GM23338 (cell line): Measurements from ENCODE around the gene MORC3. TPM values are rescaled to one million over a fixed set of nuclear protein-coding genes. Genes with fewer than 3 reads are reported as not detected.

Experiments
- ATAC-seq: fragments of 200-7000 bp; cut with Tn5 transposase; 3 replicates; pipeline ENCODE4 v1.9.1; 2020
- DNase-seq: peaks from one replicate; pipeline ENCODE4 v3.0.0-alpha.2; 2015; ENCODE audit warnings: low spot score
- H2AFZ ChIP-seq: fragments of 200-600 bp; sonication (generic); 2 replicates; pipeline ENCODE4 v1.8.0; 2016; ENCODE audit warnings: antibody characterized with exemption, mild to moderate bottlenecking, moderate library complexity
- H3F3A ChIP-seq: fragments of 200-600 bp; sonication (generic); replicated peaks from 2 replicates; pipeline ENCODE4 v1.8.0; 2017; ENCODE audit warnings: antibody characterized with exemption, mixed run types, low read depth
- H3K27ac ChIP-seq: fragments of 200-600 bp; sonication (generic); 2 replicates; pipeline ENCODE4 v1.6.1; 2016; ENCODE audit warnings: low read depth
- H3K27me3 ChIP-seq: fragments of 200-600 bp; sonication (generic); 2 replicates; pipeline ENCODE4 v1.8.0; 2016; ENCODE audit warnings: mild to moderate bottlenecking, mixed run types, moderate library complexity; ENCODE audit not compliant: insufficient read depth
- H3K36me3 ChIP-seq: fragments of 200-600 bp; sonication (generic); 2 replicates; pipeline ENCODE4 v1.8.0; 2016; ENCODE audit warnings: mild to moderate bottlenecking; ENCODE audit not compliant: insufficient read depth
- H3K4me1 ChIP-seq: fragments of 200-600 bp; sonication (generic); 2 replicates; pipeline ENCODE4 v1.8.0; 2016; ENCODE audit warnings: mild to moderate bottlenecking, moderate library complexity; ENCODE audit not compliant: insufficient read depth
- H3K4me2 ChIP-seq: fragments of 200-600 bp; sonication (generic); 2 replicates; pipeline ENCODE4 v1.7.1; 2017; ENCODE audit warnings: mixed run types
- H3K4me3 ChIP-seq: fragments of 200-600 bp; sonication (generic); 2 replicates; pipeline ENCODE4 v1.6.1; 2016; ENCODE audit warnings: mixed run types
- H3K79me2 ChIP-seq: fragments of 200-600 bp; sonication (generic); replicated peaks from 2 replicates; pipeline ENCODE4 v1.8.0; 2017; ENCODE audit warnings: mild to moderate bottlenecking; ENCODE audit not compliant: insufficient read depth
- H3K9me2 ChIP-seq: fragments of 200-600 bp; sonication (generic); 2 replicates; pipeline ENCODE4 v1.8.0; 2017; ENCODE audit not compliant: insufficient read depth
- H4K20me1 ChIP-seq: fragments of 200-600 bp; sonication (generic); replicated peaks from 2 replicates; pipeline ENCODE4 v1.8.0; 2017; ENCODE audit warnings: mild to moderate bottlenecking; ENCODE audit not compliant: insufficient read depth
- H3K27ac Mint-ChIP-seq: 2 replicates; pipeline ENCODE4 v1.8.0; 2020; ENCODE audit warnings: inconsistent platforms, mild to moderate bottlenecking, moderate library complexity, mixed read lengths
- H3K27me3 Mint-ChIP-seq: 3 replicates; pipeline ENCODE4 v1.8.0; 2022; ENCODE audit warnings: low read depth, mild to moderate bottlenecking, moderate library complexity, mixed read lengths, inconsistent platforms; ENCODE audit not compliant: insufficient read depth, poor library complexity
- H3K36me3 Mint-ChIP-seq: 3 replicates; pipeline ENCODE4 v1.8.0; 2021; ENCODE audit warnings: low read depth, mild to moderate bottlenecking, inconsistent platforms, moderate library complexity, mixed read lengths
- H3K4me1 Mint-ChIP-seq: 3 replicates; pipeline ENCODE4 v1.8.0; 2020; ENCODE audit warnings: mild to moderate bottlenecking, inconsistent platforms, mixed read lengths
- H3K4me3 Mint-ChIP-seq: 3 replicates; pipeline ENCODE4 v1.8.0; 2021; ENCODE audit warnings: moderate library complexity, mild to moderate bottlenecking, inconsistent platforms, mixed read lengths
- H3K9me3 Mint-ChIP-seq: 3 replicates; pipeline ENCODE4 v1.8.0; 2020; ENCODE audit warnings: moderate library complexity, mild to moderate bottlenecking, inconsistent platforms, mixed read lengths
- CREB1 ChIP-seq: fragments of 250-450 bp; sonication (Bioruptor Pico); IDR thresholded peaks from 2 replicates; pipeline ENCODE4 v1.5.0; 2020; ENCODE audit warnings: low read depth, mild to moderate bottlenecking, moderate library complexity
- EZH2phosphoT487 ChIP-seq: fragments of 200-600 bp; sonication (generic); IDR thresholded peaks from one replicate; pipeline ENCODE4 v1.8.1; 2018; ENCODE audit warnings: antibody characterized with exemption; ENCODE audit not compliant: unreplicated experiment
- JUNB ChIP-seq: IDR thresholded peaks from one replicate; pipeline ENCODE4 v1.6.1; 2016; ENCODE audit warnings: antibody characterized with exemption; ENCODE audit not compliant: unreplicated experiment
- NANOG ChIP-seq: IDR thresholded peaks from 2 replicates; pipeline ENCODE4 v1.6.1; 2016; ENCODE audit warnings: antibody characterized with exemption, borderline replicate concordance
- POLR2AphosphoS5 ChIP-seq: IDR thresholded peaks from 2 replicates; pipeline ENCODE4 v1.6.1; 2016; ENCODE audit warnings: antibody characterized with exemption, low read depth
- STAT1 ChIP-seq: IDR thresholded peaks from one replicate; pipeline ENCODE4 v1.6.1; 2016; ENCODE audit warnings: antibody characterized with exemption; ENCODE audit not compliant: unreplicated experiment
- ZNF114 ChIP-seq: fragments of 250-450 bp; sonication (Bioruptor Pico); IDR thresholded peaks from 2 replicates; pipeline ENCODE4 v1.5.0; 2020; ENCODE audit warnings: mild to moderate bottlenecking, moderate library complexity
- ZNF331 ChIP-seq: fragments of 250-450 bp; sonication (Bioruptor Pico); IDR thresholded peaks from 2 replicates; pipeline ENCODE4 v1.5.0; 2020; ENCODE audit warnings: low read depth, mild to moderate bottlenecking, moderate library complexity
- polyA plus RNA-seq: library from polyadenylated mRNA; unstranded; fragments of >200 nt; fragmentation: Nextera tagmentation; extraction: Ambion mirVana; gene quantifications from 2 replicates; pipeline ENCODE4 v1.2.1, GENCODE V29; 2016
- total RNA-seq: library from RNA; depleted of rRNA; stranded (reverse); fragments of >200 nt; shearing (Covaris generic); gene quantifications from 2 replicates; pipeline ENCODE4 v1.2.3, GENCODE V29; 2014
- TF ChIP-seq, protein P1 (sequence below): IDR thresholded peaks from one replicate; pipeline ENCODE4 v1.6.1; 2018; ENCODE audit warnings: antibody characterized with exemption; ENCODE audit not compliant: unreplicated experiment
- TF ChIP-seq, protein P2 (sequence below): fragments of 250-450 bp; sonication (Bioruptor Pico); IDR thresholded peaks from 2 replicates; pipeline ENCODE4 v1.5.0; 2020; ENCODE audit warnings: mild to moderate bottlenecking, moderate library complexity

MORC3 gene
- total and polyA plus RNA-seq, 2 experiments from 2014 or later = 11.5 to 25.4 TPM

DNA sequence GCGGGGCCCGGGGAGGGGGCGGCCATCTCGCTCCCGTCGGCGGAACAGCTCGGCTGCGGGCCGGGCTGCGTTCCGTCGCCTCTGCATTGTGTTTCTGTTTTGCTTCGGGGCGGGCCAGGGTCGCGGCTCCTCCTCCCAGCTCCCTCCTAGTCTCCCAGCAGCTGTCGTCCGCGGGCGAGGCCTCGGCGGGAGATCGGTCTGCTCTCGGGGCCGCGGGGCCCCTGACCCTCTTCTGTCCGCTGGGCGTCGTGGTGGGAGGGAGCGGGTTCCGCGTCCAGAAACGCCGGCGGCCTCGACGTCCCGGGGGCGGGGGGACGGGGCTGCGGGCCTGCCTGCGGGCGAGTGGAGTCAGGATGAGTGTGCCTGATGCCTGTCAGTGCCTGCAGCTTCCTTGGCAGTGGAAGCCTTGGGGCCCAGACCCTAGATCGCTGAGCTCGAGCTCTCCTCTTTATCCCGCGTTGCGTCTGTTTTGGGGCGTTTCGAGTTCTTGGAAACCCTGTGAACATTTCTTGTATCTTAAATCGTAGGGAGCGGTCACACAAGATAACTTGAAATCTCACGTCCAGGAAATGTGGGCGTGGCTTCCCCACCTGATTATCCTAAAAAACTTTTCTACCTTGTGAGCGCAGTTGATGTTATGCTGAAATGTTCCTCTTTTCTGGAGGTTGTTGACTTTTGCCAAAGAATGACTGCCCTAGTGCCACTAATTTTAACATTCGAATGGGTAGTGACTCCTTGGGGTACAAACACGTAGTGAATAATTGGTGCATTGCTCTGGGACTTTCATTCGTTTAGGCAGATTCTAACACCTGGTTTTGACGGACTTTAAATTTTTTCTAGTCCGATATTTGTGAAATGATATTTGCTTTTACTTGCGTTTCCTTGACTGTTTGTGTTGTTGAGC is 676 bp downstream of the MORC3 start (continued):
- TF ChIP-seq, protein P1, sequence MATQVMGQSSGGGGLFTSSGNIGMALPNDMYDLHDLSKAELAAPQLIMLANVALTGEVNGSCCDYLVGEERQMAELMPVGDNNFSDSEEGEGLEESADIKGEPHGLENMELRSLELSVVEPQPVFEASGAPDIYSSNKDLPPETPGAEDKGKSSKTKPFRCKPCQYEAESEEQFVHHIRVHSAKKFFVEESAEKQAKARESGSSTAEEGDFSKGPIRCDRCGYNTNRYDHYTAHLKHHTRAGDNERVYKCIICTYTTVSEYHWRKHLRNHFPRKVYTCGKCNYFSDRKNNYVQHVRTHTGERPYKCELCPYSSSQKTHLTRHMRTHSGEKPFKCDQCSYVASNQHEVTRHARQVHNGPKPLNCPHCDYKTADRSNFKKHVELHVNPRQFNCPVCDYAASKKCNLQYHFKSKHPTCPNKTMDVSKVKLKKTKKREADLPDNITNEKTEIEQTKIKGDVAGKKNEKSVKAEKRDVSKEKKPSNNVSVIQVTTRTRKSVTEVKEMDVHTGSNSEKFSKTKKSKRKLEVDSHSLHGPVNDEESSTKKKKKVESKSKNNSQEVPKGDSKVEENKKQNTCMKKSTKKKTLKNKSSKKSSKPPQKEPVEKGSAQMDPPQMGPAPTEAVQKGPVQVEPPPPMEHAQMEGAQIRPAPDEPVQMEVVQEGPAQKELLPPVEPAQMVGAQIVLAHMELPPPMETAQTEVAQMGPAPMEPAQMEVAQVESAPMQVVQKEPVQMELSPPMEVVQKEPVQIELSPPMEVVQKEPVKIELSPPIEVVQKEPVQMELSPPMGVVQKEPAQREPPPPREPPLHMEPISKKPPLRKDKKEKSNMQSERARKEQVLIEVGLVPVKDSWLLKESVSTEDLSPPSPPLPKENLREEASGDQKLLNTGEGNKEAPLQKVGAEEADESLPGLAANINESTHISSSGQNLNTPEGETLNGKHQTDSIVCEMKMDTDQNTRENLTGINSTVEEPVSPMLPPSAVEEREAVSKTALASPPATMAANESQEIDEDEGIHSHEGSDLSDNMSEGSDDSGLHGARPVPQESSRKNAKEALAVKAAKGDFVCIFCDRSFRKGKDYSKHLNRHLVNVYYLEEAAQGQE = no peak
- TF ChIP-seq JUNB (no peak), ZNF331 (CRISPR knock-in tag) (no peak), NANOG (no peak), EZH2phosphoT487 (no peak)

DNA sequence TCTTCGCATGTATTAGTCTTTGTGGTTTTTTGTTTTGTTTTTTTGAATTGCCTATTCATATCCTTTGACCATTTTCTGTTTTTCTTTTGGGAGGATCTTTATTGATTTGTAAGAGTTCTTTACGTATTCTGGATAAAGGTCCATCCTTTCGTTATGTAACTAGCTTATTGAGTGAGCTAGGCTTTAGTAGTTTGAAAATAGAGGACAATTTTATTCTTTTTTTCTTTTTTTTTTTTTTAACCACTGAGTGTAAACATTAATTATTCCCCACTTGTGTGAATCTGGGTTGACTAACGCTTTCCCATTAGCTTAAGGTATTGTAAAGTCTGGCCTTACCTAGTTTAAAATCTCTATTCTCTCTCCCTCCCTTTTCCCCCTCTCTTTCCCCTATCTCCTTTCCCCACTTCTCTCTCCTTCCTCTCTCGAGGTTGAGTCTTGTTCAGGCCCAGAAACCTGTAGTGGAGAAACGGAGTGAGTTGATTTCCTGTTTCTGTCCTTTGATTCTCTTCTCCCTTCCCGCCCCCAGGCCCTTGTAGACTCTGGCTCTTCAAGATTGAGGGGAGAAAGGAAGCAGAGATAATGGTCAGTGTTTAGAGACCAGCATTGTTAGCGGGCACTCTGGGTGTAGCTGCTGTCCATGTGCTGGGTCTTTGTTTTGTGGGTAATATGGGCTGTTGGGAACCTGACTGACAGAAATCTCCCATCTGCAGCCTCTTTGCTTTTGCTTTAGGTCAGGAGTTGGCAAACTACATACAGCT is 1.5 kb downstream of the MORC3 start:
- ATAC-seq (no peak; the same call in 2 of the 3 replicates), DNase-seq (peak; percentile 66)
- H3K4me3 Mint-ChIP-seq = peak overlapping the region; percentile 93
- no peak for TF ChIP-seq POLR2AphosphoS5
- no peak for TF ChIP-seq NANOG
- TF ChIP-seq ZNF114 (CRISPR knock-in tag) = no peak
- no peak for TF ChIP-seq STAT1
- TF ChIP-seq EZH2phosphoT487 = no peak
- TF ChIP-seq, protein P2, sequence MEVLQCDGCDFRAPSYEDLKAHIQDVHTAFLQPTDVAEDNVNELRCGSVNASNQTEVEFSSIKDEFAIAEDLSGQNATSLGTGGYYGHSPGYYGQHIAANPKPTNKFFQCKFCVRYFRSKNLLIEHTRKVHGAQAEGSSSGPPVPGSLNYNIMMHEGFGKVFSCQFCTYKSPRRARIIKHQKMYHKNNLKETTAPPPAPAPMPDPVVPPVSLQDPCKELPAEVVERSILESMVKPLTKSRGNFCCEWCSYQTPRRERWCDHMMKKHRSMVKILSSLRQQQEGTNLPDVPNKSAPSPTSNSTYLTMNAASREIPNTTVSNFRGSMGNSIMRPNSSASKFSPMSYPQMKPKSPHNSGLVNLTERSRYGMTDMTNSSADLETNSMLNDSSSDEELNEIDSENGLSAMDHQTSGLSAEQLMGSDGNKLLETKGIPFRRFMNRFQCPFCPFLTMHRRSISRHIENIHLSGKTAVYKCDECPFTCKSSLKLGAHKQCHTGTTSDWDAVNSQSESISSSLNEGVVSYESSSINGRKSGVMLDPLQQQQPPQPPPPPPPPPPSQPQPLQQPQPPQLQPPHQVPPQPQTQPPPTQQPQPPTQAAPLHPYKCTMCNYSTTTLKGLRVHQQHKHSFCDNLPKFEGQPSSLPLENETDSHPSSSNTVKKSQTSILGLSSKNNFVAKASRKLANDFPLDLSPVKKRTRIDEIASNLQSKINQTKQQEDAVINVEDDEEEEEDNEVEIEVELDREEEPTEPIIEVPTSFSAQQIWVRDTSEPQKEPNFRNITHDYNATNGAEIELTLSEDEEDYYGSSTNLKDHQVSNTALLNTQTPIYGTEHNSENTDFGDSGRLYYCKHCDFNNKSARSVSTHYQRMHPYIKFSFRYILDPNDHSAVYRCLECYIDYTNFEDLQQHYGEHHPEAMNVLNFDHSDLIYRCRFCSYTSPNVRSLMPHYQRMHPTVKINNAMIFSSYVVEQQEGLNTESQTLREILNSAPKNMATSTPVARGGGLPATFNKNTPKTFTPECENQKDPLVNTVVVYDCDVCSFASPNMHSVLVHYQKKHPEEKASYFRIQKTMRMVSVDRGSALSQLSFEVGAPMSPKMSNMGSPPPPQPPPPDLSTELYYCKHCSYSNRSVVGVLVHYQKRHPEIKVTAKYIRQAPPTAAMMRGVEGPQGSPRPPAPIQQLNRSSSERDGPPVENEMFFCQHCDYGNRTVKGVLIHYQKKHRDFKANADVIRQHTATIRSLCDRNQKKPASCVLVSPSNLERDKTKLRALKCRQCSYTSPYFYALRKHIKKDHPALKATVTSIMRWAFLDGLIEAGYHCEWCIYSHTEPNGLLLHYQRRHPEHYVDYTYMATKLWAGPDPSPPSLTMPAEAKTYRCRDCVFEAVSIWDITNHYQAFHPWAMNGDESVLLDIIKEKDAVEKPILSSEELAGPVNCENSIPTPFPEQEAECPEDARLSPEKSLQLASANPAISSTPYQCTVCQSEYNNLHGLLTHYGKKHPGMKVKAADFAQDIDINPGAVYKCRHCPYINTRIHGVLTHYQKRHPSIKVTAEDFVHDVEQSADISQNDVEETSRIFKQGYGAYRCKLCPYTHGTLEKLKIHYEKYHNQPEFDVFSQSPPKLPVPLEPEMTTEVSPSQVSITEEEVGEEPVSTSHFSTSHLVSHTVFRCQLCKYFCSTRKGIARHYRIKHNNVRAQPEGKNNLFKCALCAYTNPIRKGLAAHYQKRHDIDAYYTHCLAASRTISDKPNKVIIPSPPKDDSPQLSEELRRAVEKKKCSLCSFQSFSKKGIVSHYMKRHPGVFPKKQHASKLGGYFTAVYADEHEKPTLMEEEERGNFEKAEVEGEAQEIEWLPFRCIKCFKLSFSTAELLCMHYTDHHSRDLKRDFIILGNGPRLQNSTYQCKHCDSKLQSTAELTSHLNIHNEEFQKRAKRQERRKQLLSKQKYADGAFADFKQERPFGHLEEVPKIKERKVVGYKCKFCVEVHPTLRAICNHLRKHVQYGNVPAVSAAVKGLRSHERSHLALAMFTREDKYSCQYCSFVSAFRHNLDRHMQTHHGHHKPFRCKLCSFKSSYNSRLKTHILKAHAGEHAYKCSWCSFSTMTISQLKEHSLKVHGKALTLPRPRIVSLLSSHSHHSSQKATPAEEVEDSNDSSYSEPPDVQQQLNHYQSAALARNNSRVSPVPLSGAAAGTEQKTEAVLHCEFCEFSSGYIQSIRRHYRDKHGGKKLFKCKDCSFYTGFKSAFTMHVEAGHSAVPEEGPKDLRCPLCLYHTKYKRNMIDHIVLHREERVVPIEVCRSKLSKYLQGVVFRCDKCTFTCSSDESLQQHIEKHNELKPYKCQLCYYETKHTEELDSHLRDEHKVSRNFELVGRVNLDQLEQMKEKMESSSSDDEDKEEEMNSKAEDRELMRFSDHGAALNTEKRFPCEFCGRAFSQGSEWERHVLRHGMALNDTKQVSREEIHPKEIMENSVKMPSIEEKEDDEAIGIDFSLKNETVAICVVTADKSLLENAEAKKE (CRISPR knock-in tag) = no peak
- TF ChIP-seq CREB1 (CRISPR knock-in tag) = no peak
- TF ChIP-seq JUNB = no peak

More for the DNA sequence above, 1.5 kb downstream of the MORC3 start:
- Mint-ChIP-seq H3K36me3 (peaks cover 29% of the 10 kb centered on the region; the same call in 2 of the 3 replicates), H3K9me3 (peaks cover 5% of the 10 kb centered on the region; the same call in 1 of the 3 replicates), H3K27ac (peak overlapping the region; percentile 95), H3K27me3 (peaks cover 9% of the 10 kb centered on the region), H3K4me1 (peaks cover 17% of the 10 kb centered on the region)
- no peaks in the 10 kb centered on the region for H3K27me3 ChIP-seq
- H2AFZ ChIP-seq = no peak overlapping the region
- H4K20me1 ChIP-seq = peaks cover 28% of the 10 kb centered on the region; the same call in 1 of the 2 replicates
- H3F3A ChIP-seq = no peaks in the 10 kb centered on the region
- peak overlapping the region; percentile 57 for H3K4me3 ChIP-seq
- peak overlapping the region; percentile 83 for H3K4me2 ChIP-seq
- no peaks in the 10 kb centered on the region for H3K36me3 ChIP-seq
- peaks cover 11% of the 10 kb centered on the region; the same call in 1 of the 2 replicates for H3K4me1 ChIP-seq
- H3K27ac ChIP-seq = peak overlapping the region; percentile 82
- peaks cover 61% of the 10 kb centered on the region for H3K79me2 ChIP-seq
- no peaks in the 10 kb centered on the region for H3K9me2 ChIP-seq
